GM12892 (cell line): ENCODE measurements around the gene GALNT13.

Experiments
- POLR2A ChIP-seq: IDR thresholded peaks from 2 replicates; pipeline ENCODE4 v1.6.1; 2011; ENCODE audit warnings: low read depth, low read length, control low read depth
- TAF1 ChIP-seq: IDR thresholded peaks from 2 replicates; pipeline ENCODE4 v1.6.1; 2011; ENCODE audit warnings: low read depth, mild to moderate bottlenecking, control low read depth, low read length, borderline replicate concordance

- TF ChIP-seq POLR2A, result no peak
- TF ChIP-seq TAF1, result no peak
Observed at GRCh38 chr2:153823880-153824279, 47.8 kb upstream of the GALNT13 start.
